ENCODE results near the gene MTHFD2. TPM values are rescaled to one million over a fixed set of nuclear protein-coding genes. Genes with fewer than 3 reads are reported as not detected.

Gene MTHFD2
- polyA plus RNA-seq, 1 donor from 2014 or later = 6.0 TPM

DNA sequence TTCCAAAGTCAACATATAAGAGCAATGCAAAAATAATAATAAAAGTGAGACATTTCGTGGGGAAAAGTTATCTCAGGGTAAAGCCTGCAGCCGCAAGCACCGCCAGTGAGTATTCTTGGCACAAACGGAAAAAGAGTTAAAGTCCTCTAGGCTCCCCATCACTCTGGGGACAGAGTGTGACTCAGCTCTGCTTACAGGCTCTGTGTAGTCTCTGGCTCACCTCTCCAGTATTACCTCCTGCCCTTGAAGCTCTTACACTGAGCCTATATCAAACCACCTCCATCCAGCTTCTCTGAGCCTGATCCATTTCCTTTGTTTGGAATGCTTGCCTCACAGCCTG, 55.5 kb downstream of the MTHFD2 start:
- Mint-ChIP-seq H3K4me3 (no peak overlapping the region), H3K27me3 (no peaks in the 10 kb centered on the region), H3K9me3 (no peaks in the 10 kb centered on the region), H3K27ac (no peak overlapping the region), H3K36me3 (peaks cover 5% of the 10 kb centered on the region), H3K4me1 (peaks cover 0 to 7% (median 3%) of the 10 kb centered on the region in 3 donors)

GRCh38 chr2:74255660-74256213, 57.3 kb downstream of the MTHFD2 start:
- peaks cover 2% of the 10 kb centered on the region for H3K36me3 Mint-ChIP-seq
- H3K9me3 Mint-ChIP-seq = no peaks in the 10 kb centered on the region
- no peaks in the 10 kb centered on the region for H3K27me3 Mint-ChIP-seq

GRCh38 chr2:74259191-74259590, 60.8 kb downstream of the MTHFD2 start:
- Mint-ChIP-seq H3K27ac (no peak overlapping the region), H3K4me3 (no peak overlapping the region), H3K9me3 (no peaks in the 10 kb centered on the region), H3K4me1 (no peaks in the 10 kb centered on the region), H3K27me3 (no peaks in the 10 kb centered on the region), H3K36me3 (peaks cover 6% of the 10 kb centered on the region)

More at GRCh38 chr2:74255660-74256213, 57.3 kb downstream of the MTHFD2 start:
- no peaks in the 10 kb centered on the region for H3K4me1 Mint-ChIP-seq
- H3K4me3 Mint-ChIP-seq = no peak overlapping the region
- no peak overlapping the region for H3K27ac Mint-ChIP-seq

DNA sequence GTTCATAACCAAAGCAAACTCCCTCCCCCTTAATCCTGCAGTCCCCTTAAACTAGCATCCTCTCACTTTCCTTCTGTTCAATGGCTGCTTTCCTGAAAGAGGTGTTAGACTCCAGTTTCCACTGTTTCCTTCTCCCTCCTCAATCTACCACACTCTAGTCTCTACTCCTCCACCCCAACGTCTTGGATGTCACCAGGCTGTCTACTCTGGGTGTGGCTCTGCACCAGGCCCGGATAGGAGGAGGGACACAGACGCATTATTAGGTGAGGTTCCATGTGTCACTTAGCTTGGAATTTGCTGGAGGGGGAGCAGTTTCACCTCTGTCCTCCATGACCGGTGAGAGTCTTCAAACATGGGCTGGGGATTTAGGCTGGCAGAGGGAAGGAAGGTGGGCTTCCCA, 61.3 kb downstream of the MTHFD2 start:
- H3K4me1 Mint-ChIP-seq = no peaks in the 10 kb centered on the region
- H3K9me3 Mint-ChIP-seq = no peaks in the 10 kb centered on the region
- H3K27me3 Mint-ChIP-seq = no peaks in the 10 kb centered on the region
- H3K4me3 Mint-ChIP-seq = no peak overlapping the region
- no peak overlapping the region for H3K27ac Mint-ChIP-seq
- peaks cover 4% of the 10 kb centered on the region for H3K36me3 Mint-ChIP-seq

- H3K4me3 Mint-ChIP-seq = no peak overlapping the region
- no peaks in the 10 kb centered on the region for H3K9me3 Mint-ChIP-seq
- no peaks in the 10 kb centered on the region for H3K4me1 Mint-ChIP-seq
- H3K27ac Mint-ChIP-seq = no peak overlapping the region
- no peaks in the 10 kb centered on the region for H3K27me3 Mint-ChIP-seq
- peaks cover 7% of the 10 kb centered on the region for H3K36me3 Mint-ChIP-seq
Observed at GRCh38 chr2:74260495-74260894, 62.1 kb downstream of the MTHFD2 start.

DNA sequence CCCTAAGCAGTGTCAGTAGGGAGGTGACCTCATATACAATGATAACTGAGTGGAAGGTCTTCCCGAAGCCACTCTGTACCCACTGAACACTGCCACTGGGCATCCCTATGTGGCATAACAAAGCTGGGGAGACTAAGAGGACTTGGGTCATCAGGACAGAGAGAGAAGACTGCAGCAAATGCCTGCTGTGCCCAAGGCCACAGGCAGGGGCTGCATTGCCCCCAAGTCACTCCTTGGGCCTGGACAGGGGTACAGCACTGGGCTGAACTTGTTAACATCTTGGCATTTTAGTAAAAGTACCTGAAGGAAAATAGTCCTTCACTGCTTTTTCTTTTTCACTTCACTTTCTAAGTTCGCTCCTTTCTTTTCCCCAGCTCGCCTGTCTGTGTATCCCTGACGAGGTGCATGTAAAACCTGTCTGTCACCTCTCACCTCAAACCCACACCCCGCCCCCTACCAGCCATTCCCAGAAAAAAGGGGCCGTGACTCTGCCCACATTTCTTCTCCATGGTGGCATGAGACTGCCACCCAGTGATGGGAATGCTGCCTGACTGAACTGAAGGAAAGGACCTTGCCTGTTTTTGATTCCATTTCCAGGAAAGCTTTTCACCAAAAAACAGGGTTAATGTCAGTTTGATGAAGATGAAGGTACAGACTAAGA, 62.9 kb downstream of the MTHFD2 start:
- no peak overlapping the region for H3K4me3 Mint-ChIP-seq
- H3K36me3 Mint-ChIP-seq = peaks cover 7% of the 10 kb centered on the region
- H3K9me3 Mint-ChIP-seq = no peaks in the 10 kb centered on the region
- no peak overlapping the region for H3K27ac Mint-ChIP-seq
- H3K4me1 Mint-ChIP-seq = peaks cover 0 to 3% (median 0%) of the 10 kb centered on the region in 3 donors
- H3K27me3 Mint-ChIP-seq = peaks cover 1% of the 10 kb centered on the region

DNA sequence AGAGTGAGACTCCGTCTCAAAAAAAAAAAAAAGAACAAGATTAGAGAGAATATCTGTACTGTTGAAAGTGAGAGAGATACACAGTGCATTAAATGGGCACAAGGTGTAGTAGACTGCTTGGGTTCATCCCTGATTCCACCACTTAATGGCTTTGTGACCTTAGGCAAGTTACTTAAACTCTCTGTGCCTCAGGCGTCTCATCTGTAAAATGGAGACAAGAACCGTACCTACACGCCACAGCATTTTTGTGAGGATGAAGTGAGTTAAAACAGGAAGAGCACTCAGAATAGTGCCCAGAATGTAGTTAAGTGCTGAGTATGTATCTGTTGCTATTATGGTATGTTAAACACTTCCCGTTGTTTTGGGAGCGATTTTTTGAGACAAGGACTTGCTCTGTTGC, 64.3 kb downstream of the MTHFD2 start:
- Mint-ChIP-seq H3K4me1 (peaks cover 3 to 5% (median 4%) of the 10 kb centered on the region in 3 donors), H3K9me3 (no peaks in the 10 kb centered on the region), H3K27me3 (peaks cover 1% of the 10 kb centered on the region), H3K4me3 (no peak overlapping the region), H3K27ac (no peak overlapping the region), H3K36me3 (peaks cover 7% of the 10 kb centered on the region)

- Mint-ChIP-seq H3K27ac (no peak overlapping the region), H3K36me3 (peaks cover 7% of the 10 kb centered on the region), H3K27me3 (peaks cover 1% of the 10 kb centered on the region), H3K4me3 (no peak overlapping the region), H3K4me1 (peaks cover 3 to 5% (median 4%) of the 10 kb centered on the region in 3 donors), H3K9me3 (no peaks in the 10 kb centered on the region)
Observed at GRCh38 chr2:74264281-74264680, 65.9 kb downstream of the MTHFD2 start.

GRCh38 chr2:74267068-74267467, 68.7 kb downstream of the MTHFD2 start:
- Mint-ChIP-seq H3K27me3 (peaks cover 3% of the 10 kb centered on the region), H3K4me1 (peaks cover 3 to 5% (median 4%) of the 10 kb centered on the region in 3 donors), H3K27ac (no peak overlapping the region), H3K9me3 (no peaks in the 10 kb centered on the region), H3K36me3 (peaks cover 10% of the 10 kb centered on the region), H3K4me3 (no peak overlapping the region)

Other genes with a start within 250 kb of the MTHFD2 start
- gene TET3, start 213.7 kb upstream of the MTHFD2 start, polyA plus RNA-seq = 0.46 TPM
- 44.5 TPM for gene BOLA3, start 50.7 kb upstream of the MTHFD2 start, polyA plus RNA-seq
- 196 TPM for gene MOB1A, start 19.7 kb upstream of the MTHFD2 start, polyA plus RNA-seq
- gene SLC4A5, start 144.8 kb downstream of the MTHFD2 start, polyA plus RNA-seq = 1.2 TPM
- 71.4 TPM for gene DCTN1, start 181.7 kb downstream of the MTHFD2 start, polyA plus RNA-seq
- gene C2orf81, start 223.0 kb downstream of the MTHFD2 start, polyA plus RNA-seq = 5.6 TPM
- gene WDR54, start 223.1 kb downstream of the MTHFD2 start, polyA plus RNA-seq = 39.0 TPM
- 0.88 TPM for gene RTKN, start 243.3 kb downstream of the MTHFD2 start, polyA plus RNA-seq

Data from IgD-negative memory B cell (primary cell).